HepG2 (cell line): ENCODE data around the gene RBM46. TPM values are rescaled to one million over a fixed set of nuclear protein-coding genes. Genes with fewer than 3 reads are reported as not detected.

Experiments
- ATAC-seq: fragments of 200-7000 bp; cut with Tn5 transposase; 3 replicates; pipeline ENCODE4 v1.9.1; 2020; ENCODE audit warnings: mild to moderate bottlenecking, moderate library complexity
- BruUV-seq: library from RNA; stranded (reverse); fragments of 400-500 nt; replicated peaks from 2 replicates; lab custom pipeline; 2021; lab: Mats Ljungman, UMichigan
- CTCF ChIA-PET: fragments of 300-600 bp; formaldehyde crosslinking; extraction: SDS; loops from one replicate; lab custom pipeline; 2021; ENCODE audit warnings: low total read pairs, inconsistent platforms, low intra/inter-chr PET ratio; lab: Yijun Ruan, JAX
- POLR2A ChIA-PET: fragments of 350-600 bp; sonication (Branson Sonifier 250); formaldehyde crosslinking; loops from one replicate; lab custom pipeline; 2020; ENCODE audit warnings: antibody characterized with exemption, inconsistent platforms; lab: Yijun Ruan, JAX
- DNase-seq: peaks from one replicate; pipeline ENCODE4 v3.0.0-alpha.2; 2015; ENCODE audit warnings: low spot score
- FAIRE-seq: peaks from 3 replicates; lab custom pipeline; 2011; peaks lifted over from hg19 to GRCh38; lab: Jason Lieb, UNC
- H2AFZ ChIP-seq: one replicate; pipeline ENCODE4 v1.6.1; 2011; ENCODE audit warnings: low read length, inconsistent platforms
- H3K27ac ChIP-seq: fragments of 300-600 bp; 3 replicates; pipeline ENCODE4 v1.8.0; 2011; ENCODE audit warnings: mixed run types, mild to moderate bottlenecking, mixed read lengths, low read length, inconsistent platforms; ENCODE audit not compliant: insufficient read depth; ENCODE audit errors: extremely low read length
- H3K27me3 ChIP-seq, 2 experiments: fragments of 200-600 bp in 1 of 2; 2 replicates in 1 of 2; 3 replicates in 1 of 2; pipeline versions ENCODE4 v1.6.0 to v1.8.0; 2011; ENCODE audit warnings: low read length in 2 of 2, mild to moderate bottlenecking in 2 of 2, moderate library complexity in 2 of 2, inconsistent platforms in 1 of 2; ENCODE audit not compliant: insufficient read depth in 2 of 2, control insufficient read depth in 1 of 2
- H3K36me3 ChIP-seq, 2 experiments: fragments of 200-600 bp in 1 of 2; replicated peaks in 1 of 2; 2 replicates in 1 of 2; 3 replicates in 1 of 2; pipeline versions ENCODE4 v1.5.1 to v1.8.0; 2011; ENCODE audit warnings: low read length in 2 of 2, inconsistent platforms in 1 of 2; ENCODE audit not compliant: insufficient read depth in 2 of 2, control insufficient read depth in 1 of 2
- H3K4me1 ChIP-seq: 2 replicates; pipeline ENCODE4 v1.5.1; 2012; ENCODE audit warnings: low read length, inconsistent platforms; ENCODE audit not compliant: insufficient read depth
- H3K4me2 ChIP-seq: 2 replicates; pipeline ENCODE4 v1.6.0; 2011; ENCODE audit warnings: low read depth, low read length, inconsistent platforms
- H3K4me3 ChIP-seq, 3 experiments: fragments of 200-600 bp in 1 of 3; sonication (generic), shearing (Covaris generic) in 1 of 3; replicated peaks in 1 of 3; 2 replicates each; pipeline ENCODE4 v1.5.1; 2011 to 2016; ENCODE audit warnings: low read length in 3 of 3, inconsistent platforms in 2 of 3, low read depth in 2 of 3, mild to moderate bottlenecking in 2 of 3, control low read depth in 1 of 3, mixed read lengths in 1 of 3; ENCODE audit not compliant: insufficient read depth in 1 of 3
- H3K79me2 ChIP-seq: one replicate; pipeline ENCODE4 v1.6.1; 2011; ENCODE audit warnings: low read length, inconsistent platforms; ENCODE audit not compliant: insufficient read depth
- H3K9ac ChIP-seq: 2 replicates; pipeline ENCODE4 v1.6.0; 2011; ENCODE audit warnings: mild to moderate bottlenecking, low read depth, low read length, inconsistent platforms; ENCODE audit not compliant: insufficient read depth
- H3K9me3 ChIP-seq: 2 replicates; pipeline ENCODE4 v1.5.1; 2012; ENCODE audit warnings: mild to moderate bottlenecking, low read length
- H4K20me1 ChIP-seq: 2 replicates; pipeline ENCODE4 v1.6.0; 2011; ENCODE audit warnings: inconsistent platforms, mild to moderate bottlenecking, low read length, moderate library complexity; ENCODE audit not compliant: insufficient read depth
- BCL6 ChIP-seq: IDR thresholded peaks from 2 replicates; pipeline ENCODE4 v1.6.1; 2016; ENCODE audit warnings: missing genetic modification reagents, missing compliant biosample characterization
- CCDC6 ChIP-seq: sonication (generic); formaldehyde crosslinking; IDR thresholded peaks from 2 replicates; pipeline ENCODE4 v1.8.1; 2022; ENCODE audit warnings: mild to moderate bottlenecking, missing genetic modification reagents, moderate library complexity
- KMT2A ChIP-seq: sonication (generic); formaldehyde crosslinking; IDR thresholded peaks from 2 replicates; pipeline ENCODE4 v1.4.0; 2020; ENCODE audit warnings: missing genetic modification reagents
- MYPOP ChIP-seq: sonication (generic); formaldehyde crosslinking; IDR thresholded peaks from 2 replicates; pipeline ENCODE4 v1.8.1; 2023; ENCODE audit warnings: mild to moderate bottlenecking, moderate library complexity, missing genetic modification reagents
- ZKSCAN1 ChIP-seq: fragments of 150-350 bp; IDR thresholded peaks from 2 replicates; pipeline ENCODE4 v1.6.1; 2014; ENCODE audit warnings: low read length
- ZNF33B ChIP-seq: sonication (generic); formaldehyde crosslinking; IDR thresholded peaks from 2 replicates; pipeline ENCODE4 v1.5.1; 2020; ENCODE audit warnings: mild to moderate bottlenecking, missing genetic modification reagents
- ZNF446 ChIP-seq: sonication (generic); formaldehyde crosslinking; IDR thresholded peaks from 2 replicates; pipeline ENCODE4 v1.5.0; 2020; ENCODE audit warnings: mild to moderate bottlenecking, missing genetic modification reagents
- ZNF558 ChIP-seq: sonication (generic); formaldehyde crosslinking; IDR thresholded peaks from 2 replicates; pipeline ENCODE4 v1.9.0; 2022; ENCODE audit warnings: mild to moderate bottlenecking, missing genetic modification reagents, borderline replicate concordance
- ZNF670 ChIP-seq: sonication (generic); formaldehyde crosslinking; IDR thresholded peaks from 2 replicates; pipeline ENCODE4 v1.8.0; 2022; ENCODE audit warnings: mild to moderate bottlenecking, missing genetic modification reagents, borderline replicate concordance
- ZNF678 ChIP-seq: sonication (generic); formaldehyde crosslinking; IDR thresholded peaks from 2 replicates; pipeline ENCODE4 v1.4.0; 2020; ENCODE audit warnings: mild to moderate bottlenecking, missing genetic modification reagents
- ZSCAN22 ChIP-seq: sonication (generic); formaldehyde crosslinking; IDR thresholded peaks from 2 replicates; pipeline ENCODE4 v1.4.0; 2020; ENCODE audit warnings: mild to moderate bottlenecking, missing genetic modification reagents
- WGBS: methylation state at CpG from one replicate; pipeline ENCODE4 v1.1.6; 2017; ENCODE audit warnings: low lambda C conversion rate; 5-methylcytosine and 5-hydroxymethylcytosine counted together
- in situ Hi-C: cut with HindIII; loops from 2 replicates; pipeline ENCODE4 v1.10.0; 2017; ENCODE audit warnings: low pct_unique_long_range_greater_than_20kb; ENCODE audit not compliant: extremely low pct_ligation_motif_present
- intact Hi-C: fragments of 100-400 bp; cut with micrococcal nuclease; formaldehyde crosslinking; loops from one replicate; pipeline ENCODE4 v1.10.0; 2022; ENCODE audit not compliant: unreplicated experiment
- polyA plus RNA-seq, 8 experiments: library from polyadenylated mRNA; depleted of rRNA in 3 of 8; stranded (reverse) in 7 of 8; unstranded in 1 of 8; fragments of >200 nt; fragmentation: Illumina TruSeq in 4 of 8; extraction: Trizol in 4 of 8; gene quantifications; 2 replicates each; pipeline versions ENCODE4 v1.2.1 to v1.2.3, GENCODE V29; 2011 to 2016; ENCODE audit warnings: low read depth in 4 of 8, missing spikeins in 1 of 8, mixed read lengths in 1 of 8; ENCODE audit not compliant: insufficient read depth in 1 of 8
- total RNA-seq, 5 experiments: library from RNA; depleted of rRNA; stranded (reverse); fragments of >200 nt; fragmentation: Illumina TruSeq; extraction: Trizol; gene quantifications; 2 replicates each; pipeline ENCODE4 v1.2.3, GENCODE V29; 2016; ENCODE audit warnings: low read depth in 1 of 5
- TF ChIP-seq, protein P1 (sequence below): sonication (generic); formaldehyde crosslinking; IDR thresholded peaks from 2 replicates; pipeline ENCODE4 v1.4.0; 2020; ENCODE audit warnings: missing genetic modification reagents, low read depth, mild to moderate bottlenecking, borderline replicate concordance

RBM46 gene
- total and polyA plus RNA-seq, 2 of the 13 experiments (the other 11 are each of a cell fraction or from before 2014, with no cell fraction given), result not detected

DNA sequence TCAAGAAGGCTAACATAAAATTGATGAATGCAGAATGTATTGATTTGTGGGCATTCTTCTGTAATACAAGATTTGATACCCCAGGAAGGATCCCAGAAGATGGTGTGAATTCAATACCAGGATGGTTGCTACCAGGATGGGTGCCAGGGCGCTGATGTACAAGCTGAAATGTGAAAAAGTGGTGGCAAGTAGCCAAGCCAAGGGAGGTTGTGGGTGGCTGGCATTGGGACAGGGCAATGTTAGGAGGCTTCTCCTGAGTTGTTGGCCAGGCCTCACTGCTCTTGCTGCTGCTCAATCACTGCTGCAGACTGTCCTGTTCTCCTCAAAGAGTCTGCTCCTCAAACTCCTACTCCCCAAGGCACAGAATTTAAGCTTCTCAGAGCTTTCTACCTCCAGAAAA lies 77.1 kb downstream of the RBM46 start:
- intact Hi-C loops, result no loop called here
- H3K4me2 ChIP-seq, result no peak overlapping the region
- H3K79me2 ChIP-seq, result no peaks in the 10 kb centered on the region
- CTCF ChIA-PET, result no interaction called here
- no peaks in the 10 kb centered on the region for H3K36me3 ChIP-seq
- H3K27ac ChIP-seq, result no peak overlapping the region
- H3K4me1 ChIP-seq, result no peaks in the 10 kb centered on the region
- H2AFZ ChIP-seq, result no peak overlapping the region
- no peak overlapping the region for H3K4me3 ChIP-seq
- 0% methylated on average over 1 of the region's 1 CpG for WGBS
- in situ Hi-C loops, result no loop called here
- H3K9ac ChIP-seq, result no peak overlapping the region
- no peaks in the 10 kb centered on the region for H4K20me1 ChIP-seq
- POLR2A ChIA-PET, result no interaction called here
- BruUV-seq, result no TSS peak
- no peak for DNase-seq
- H3K9me3 ChIP-seq, result peaks cover 7% of the 10 kb centered on the region; the same call in 1 of the 2 replicates
- FAIRE-seq, result no peak
- no peak for TF ChIP-seq CCDC6 (CRISPR knock-in tag)
- no peak for TF ChIP-seq MYPOP (CRISPR knock-in tag)
- TF ChIP-seq ZNF678 (CRISPR knock-in tag), result no peak
- no peak for TF ChIP-seq ZNF33B (CRISPR knock-in tag)
- no peak for TF ChIP-seq BCL6
- H3K27me3 ChIP-seq, result no peaks in the 10 kb centered on the region
- no peak for ATAC-seq

DNA sequence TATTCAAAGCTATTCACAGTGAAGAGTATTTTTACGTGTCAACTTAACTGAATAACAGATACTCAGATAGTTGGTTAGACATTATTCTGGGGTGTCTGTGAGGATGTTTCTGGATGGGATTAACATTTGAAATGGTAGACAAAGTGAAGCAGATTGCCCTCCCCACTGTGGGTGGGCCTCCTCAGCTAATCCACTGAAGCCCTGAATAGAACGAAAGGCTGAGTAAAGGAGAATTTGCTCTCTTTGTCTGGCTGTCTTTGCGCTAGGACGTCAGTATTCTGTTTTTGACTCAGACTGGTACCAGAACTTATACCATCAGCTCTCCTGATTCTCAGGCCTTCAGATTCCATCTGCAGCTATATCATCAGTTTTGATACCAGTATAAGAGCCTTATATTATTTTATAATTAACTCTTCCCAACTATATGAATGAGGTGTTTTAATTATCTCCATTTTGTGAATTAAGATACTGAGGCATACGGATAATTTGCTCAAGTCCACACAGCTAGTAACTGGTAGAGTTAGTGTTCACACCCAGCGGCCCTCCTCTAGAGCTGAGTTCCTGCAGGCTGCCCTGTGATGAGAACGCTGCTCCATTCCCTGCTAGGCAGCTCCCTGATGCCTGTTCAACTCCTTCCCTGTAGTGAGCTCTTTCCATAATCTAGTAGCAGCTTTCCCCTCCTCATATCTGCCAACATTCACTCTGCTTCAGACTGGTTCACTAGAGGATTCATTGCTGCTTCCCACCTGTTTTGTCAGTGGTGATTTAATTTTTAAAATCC lies 87.5 kb downstream of the RBM46 start:
- 9% methylated on average over 7 of the region's 7 CpGs for WGBS
- Histone ChIP-seq H3K27me3 (no peaks in the 10 kb centered on the region), H4K20me1 (no peaks in the 10 kb centered on the region), H3K9me3 (peaks cover 12% of the 10 kb centered on the region; the same call in 1 of the 2 replicates), H3K79me2 (no peaks in the 10 kb centered on the region), H3K4me1 (no peaks in the 10 kb centered on the region), H3K27ac (no peak overlapping the region), H3K4me2 (no peak overlapping the region), H3K36me3 (no peaks in the 10 kb centered on the region), H2AFZ (no peak overlapping the region), H3K9ac (no peak overlapping the region), H3K4me3 (no peak overlapping the region)
- ChIA-PET POLR2A (no interaction called here), CTCF (no interaction called here)
- DNase-seq, result no peak
- TF ChIP-seq, protein P1, sequence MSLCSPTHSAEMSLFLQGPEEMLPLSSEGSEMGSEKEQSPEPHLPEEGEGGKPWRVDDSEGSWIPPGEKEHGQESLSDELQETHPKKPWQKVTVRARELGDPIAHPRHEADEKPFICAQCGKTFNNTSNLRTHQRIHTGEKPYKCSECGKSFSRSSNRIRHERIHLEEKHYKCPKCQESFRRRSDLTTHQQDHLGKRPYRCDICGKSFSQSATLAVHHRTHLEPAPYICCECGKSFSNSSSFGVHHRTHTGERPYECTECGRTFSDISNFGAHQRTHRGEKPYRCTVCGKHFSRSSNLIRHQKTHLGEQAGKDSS (CRISPR knock-in tag), result no peak
- TF ChIP-seq KMT2A (CRISPR knock-in tag) (no peak), ZNF670 (CRISPR knock-in tag) (no peak), ZNF446 (no peak), ZSCAN22 (CRISPR knock-in tag) (no peak), ZNF558 (CRISPR knock-in tag) (no peak), ZKSCAN1 (no peak)
- no TSS peak for BruUV-seq
- intact Hi-C loops (no loop called here), in situ Hi-C loops (no loop called here)
- no peak for ATAC-seq
- FAIRE-seq, result no peak
